Body of pancreas (tissue), 4 donors: ENCODE data around the gene KIZ.

Source experiments
- CTCF ChIP-seq, 7 experiments: fragments of 450-650 bp in 4 of 7; fragments of 200-600 bp in 3 of 7; sonication (generic) in 3 of 7; IDR thresholded peaks; one replicate each; pipeline ENCODE4 v1.5.1; 2016 to 2019; ENCODE audit warnings: antibody characterized with exemption in 7 of 7
- POLR2A ChIP-seq, 3 donors: fragments of 450-650 bp; IDR thresholded peaks; one replicate each; pipeline ENCODE4 v1.6.1; 2016; ENCODE audit warnings: antibody characterized with exemption in 3 of 3, mild to moderate bottlenecking in 2 of 3

- no peak for TF ChIP-seq CTCF (IDR thresholded peaks at IDR 0.05)
- no peak for TF ChIP-seq POLR2A (IDR thresholded peaks at IDR 0.05)
Observed at GRCh38 chr20:21103582-21104465, 22.1 kb upstream of the KIZ start.
